ENCODE measurements around the gene TMEM63A. TPM values are rescaled to one million over a fixed set of nuclear protein-coding genes. Genes with fewer than 3 reads are reported as not detected.
"Not testable (repeated sequence)": the region's sequence is repeated elsewhere in the genome, so short reads cannot be mapped to it uniquely, and the experiment has no call there.

TMEM63A gene
- total RNA-seq, 1 experiment from 2014 or later = 7.8 TPM

DNA sequence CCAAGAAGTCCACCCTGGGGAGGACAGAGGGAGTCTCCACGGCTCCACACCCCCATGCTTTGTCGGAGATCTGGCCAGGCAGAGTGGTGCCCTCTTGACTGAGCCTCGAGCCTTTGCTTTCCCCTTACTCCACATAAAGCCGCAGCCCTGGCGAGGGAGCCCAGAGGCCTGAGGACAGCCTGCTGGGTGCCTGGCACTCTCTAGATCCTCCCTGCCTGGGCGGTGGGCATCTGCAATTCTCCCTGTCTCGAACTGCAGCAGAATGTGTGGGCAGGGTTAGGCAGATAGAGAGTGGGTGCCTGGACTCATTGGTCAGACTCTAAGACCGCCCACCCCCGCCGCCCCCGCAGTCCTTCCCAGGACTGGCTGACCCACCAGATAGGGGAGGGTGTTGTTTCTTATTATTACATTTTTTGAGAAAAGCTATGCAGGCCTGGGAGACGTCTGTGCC, 58.3 kb downstream of the TMEM63A start:
- DNase-seq (ENCODE audit: low read depth) = no peak

DNA sequence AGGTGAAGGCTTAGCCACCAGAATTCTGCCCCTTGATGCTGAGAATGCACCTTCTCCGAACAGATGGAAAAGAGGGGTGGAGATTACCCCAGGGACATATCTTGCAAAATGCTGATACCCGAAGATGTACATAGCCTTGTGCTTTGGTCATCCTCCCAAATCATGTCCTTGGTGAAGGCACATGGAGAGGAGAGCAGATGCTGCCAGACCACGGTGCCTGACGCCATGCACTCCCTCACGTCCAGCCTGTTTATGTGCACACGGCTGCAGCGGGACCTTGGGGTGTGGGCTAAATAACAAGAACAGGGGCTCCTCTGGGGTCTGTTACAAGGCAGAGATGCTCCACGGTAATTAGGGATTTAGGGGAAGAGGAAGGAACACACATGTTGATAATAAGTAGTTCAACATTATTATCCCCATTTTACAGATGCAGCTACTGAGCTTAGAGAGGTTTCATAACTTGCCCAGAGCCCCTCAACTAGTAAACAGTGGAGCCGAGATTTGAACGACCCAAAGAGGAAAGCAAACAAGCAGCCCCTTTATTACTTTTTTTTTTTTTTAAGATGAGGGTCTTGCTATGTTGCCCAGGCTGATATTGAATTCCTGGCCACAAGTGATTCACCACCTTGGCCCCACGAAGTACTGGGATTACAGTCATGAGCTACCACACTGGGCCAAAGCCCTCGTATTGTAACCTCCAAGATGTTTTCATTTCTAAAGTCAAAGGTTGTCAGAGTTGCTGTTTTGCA, 59.4 kb downstream of the TMEM63A start:
- DNase-seq (ENCODE audit: low read depth) = no peak

DNA sequence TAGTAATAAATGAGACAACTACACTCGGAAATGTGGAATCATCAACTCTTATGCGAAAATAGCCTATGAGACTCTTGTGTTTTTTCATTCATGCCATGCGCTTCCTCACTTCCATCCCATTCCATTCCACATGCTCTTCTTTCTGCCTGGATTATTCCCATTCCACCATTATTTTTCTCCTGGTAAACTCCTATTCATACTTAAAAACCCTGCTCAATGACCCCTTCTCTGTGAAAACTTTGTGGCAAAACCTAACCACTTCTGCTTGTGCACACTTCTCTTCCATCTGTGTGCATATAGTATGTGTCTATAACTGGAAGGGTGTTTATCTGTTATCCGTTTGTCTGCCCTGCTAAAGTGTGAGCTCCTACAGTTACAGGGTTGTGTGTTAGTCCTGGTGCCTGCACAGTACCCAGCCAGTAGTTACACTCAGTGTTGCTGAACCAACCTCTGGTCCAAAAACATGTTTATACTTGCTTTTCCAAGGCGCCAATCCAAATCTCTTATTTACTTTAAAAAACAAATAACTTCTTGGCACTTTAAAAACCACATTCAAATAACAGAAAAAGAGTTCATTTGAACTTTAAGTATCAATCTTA, 61.6 kb downstream of the TMEM63A start:
- DNase-seq (ENCODE audit: low read depth) = no peak

DNA sequence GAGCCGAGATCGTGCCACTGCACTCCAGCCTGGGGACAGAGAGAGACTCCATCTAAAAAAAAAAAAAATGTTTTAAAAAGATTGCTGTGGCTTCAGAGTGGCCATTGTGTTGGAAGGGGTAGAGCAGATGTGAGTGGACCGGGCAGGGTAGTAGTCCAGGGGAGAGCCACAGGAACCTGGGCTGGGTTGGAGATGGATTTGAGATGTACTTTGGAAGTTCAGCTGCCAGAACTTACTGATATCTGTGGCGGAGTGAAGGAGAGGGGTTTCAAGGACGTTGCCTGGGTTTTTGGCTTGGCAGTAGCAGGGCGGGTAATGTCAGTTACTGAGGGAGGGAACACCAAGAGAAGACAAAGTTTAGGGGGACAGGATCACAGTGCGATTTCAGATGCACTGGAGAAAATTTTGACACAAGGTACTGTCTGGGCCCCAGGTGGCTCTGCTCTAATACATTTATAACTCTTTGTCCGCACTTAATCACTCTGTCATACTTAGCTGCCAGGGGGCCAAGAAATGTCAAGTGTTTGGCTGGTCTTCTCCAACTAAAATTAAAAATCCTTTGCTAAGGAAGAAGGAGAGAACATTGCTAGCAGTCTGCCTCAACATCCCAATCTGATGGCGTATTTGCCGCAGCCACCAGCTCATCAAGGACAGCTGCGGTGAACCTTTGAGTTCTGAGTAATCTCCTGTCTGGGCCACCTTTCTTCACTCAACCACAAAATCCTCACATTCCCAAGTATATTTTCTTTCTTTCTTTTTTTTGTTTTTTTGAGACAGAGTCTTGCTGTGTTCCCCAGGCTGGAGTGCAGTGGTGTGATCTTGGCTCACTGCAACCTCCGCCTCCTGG, 62.6 kb downstream of the TMEM63A start:
- no peak for DNase-seq (ENCODE audit: low read depth)

DNA sequence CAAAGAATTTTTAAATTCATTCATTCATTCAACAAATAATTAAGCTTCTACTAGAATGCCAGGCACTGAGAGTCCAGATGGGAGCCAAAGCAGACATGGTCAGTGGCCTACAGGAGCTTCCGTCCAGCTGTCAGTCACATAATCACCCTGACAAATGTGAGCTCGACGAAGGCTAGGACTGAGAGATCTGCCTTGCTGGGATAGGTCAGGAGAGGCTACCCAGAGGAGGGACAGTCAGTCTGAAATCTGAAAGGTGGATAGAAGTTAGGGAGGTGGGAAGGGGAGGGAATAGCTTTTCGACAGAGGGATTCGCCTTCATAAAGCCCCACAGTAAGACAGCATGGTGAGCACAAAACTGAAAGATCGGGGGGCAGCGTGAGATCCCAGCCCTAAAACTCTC, 64.0 kb downstream of the TMEM63A start:
- no peak for DNase-seq (ENCODE audit: low read depth)

DNA sequence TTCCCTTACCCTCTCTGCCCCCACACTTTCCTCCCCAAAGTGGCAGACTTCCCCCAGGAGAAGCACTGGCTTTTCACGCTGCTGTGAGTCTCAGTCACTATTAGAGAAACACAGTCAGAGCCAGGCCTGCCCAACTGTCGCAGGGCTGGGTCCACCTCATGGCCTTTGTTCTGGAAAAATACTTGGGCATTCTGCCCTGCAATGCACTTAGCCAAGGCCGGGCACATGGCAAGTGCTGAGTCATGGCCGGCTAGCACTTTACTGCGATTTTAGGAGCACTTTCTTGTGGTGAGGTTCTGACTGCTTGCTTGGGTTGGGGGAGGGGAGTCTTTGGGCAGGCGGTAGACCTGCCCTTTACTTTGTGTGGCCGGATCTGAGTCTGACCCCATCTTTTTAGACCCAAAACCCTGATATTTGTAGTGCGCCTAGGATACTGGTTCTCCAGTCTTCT, 64.5 kb downstream of the TMEM63A start:
- DNase-seq (ENCODE audit: low read depth) = peak; percentile 79

DNA sequence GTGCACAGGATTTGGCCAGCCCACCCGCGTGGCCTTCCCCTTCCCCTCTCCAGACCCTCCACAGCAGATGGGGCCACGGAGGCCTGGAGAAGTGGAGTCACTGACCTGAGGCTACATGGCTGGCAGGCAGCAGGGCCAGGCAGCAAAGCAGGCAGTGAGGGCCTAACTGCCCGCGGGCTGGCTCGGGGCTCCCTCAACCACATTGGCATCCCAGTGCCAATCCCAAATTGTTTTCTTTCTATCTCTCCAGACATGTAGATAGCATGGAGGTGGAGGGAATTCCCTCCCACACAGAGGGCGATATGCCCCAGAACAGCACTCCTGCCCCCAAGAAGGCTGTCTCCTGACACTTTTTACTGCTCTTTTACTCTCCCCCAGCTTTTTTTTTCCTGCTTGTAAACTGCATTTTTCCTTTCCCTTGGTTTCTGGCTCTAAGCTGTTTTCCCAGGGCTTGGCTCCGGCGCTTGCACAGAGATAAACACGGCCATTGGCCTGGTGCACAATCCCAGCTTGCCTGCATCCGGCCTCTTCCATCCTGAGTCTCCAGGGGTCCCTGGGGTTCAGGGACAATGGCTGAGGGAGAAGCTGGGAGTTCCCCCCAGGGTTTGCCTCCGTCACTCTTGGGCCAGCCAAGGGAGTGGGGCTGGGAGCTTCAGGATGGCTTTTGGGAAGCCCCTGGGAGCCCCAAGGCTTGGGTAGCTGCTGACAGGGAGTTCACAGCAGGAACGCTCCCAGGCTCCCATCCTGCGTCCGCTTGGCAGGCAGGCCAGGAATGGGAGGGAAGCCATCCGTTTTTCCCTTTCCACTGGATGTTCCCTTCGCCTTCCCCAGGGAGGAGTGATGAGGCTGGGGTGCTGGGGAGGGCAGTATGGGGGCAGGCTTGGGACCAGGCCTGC, 65.3 kb downstream of the TMEM63A start:
- no peak for DNase-seq (ENCODE audit: low read depth)

DNA sequence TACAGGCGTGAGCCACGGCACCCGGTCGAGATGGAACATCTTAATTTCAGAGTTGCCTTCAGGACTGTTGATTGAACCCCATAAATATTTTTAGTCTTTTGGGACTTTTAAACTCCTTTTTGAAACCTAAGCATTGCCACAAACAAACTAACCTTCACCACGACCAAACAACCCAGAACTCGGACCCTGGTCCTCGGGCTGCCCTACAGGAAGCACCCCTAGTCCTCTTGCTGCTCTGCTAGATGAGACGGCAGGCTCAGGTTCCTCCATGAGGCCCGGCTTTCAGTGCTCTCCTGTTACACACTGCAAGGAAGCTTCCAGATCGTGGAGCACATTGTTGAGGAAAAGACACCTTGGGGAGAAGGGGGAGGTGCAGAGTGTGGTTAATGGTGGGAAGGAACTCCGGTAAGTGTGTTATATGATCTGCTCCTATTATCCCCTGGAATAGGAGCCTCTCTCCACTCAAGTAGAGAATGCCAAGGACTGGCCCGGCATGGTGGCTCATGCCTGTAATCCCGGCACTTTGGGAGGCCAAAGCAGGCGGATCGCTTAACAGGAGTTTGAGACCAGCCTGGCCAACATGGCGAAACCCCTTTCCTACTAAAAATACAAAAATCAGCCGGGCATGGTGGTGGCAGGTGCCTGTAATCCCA, 66.5 kb downstream of the TMEM63A start:
- DNase-seq (ENCODE audit: low read depth) = no peak

DNA sequence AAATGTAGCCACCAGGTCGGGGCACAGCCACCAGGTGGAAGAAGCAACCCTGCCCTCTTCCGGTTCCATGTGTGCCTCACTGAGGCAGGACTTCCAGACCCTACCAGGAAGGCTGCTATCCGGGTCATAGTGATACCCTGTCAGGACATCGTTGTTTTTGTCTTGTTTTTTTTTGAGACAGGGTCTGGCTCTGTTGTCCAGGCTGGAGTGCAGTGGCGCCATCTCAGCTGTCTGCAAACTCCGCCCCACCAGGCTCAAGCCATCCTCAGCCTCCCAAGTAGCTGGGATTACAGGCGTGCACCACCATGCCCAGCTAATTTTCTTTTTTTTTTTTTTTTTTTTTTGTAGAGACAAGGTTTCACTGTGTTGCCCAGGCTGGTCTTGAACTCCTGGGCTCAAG, 67.1 kb downstream of the TMEM63A start:
- DNase-seq (ENCODE audit: low read depth) = not testable (repeated sequence)

DNA sequence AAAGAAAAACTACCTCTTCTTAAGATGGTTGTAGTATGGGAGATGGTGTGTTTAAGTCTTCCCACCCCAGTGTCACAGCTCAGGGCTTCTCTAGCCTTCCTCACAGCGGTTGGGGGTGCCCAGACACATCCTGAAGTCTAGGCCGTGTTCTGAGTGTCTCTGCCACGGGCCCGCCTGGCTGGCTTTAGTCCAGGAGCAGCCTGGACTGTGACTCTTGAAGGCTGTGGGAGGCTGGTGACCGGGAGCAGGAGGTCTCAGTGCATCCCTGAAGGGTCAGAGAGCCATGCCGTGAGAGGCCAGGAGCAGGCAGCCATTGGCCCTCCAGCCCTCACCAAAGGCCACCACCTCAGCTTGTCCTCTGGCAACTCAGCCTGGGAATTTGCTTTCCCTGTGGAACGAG, 67.8 kb downstream of the TMEM63A start:
- DNase-seq (ENCODE audit: low read depth) = no peak

DNA sequence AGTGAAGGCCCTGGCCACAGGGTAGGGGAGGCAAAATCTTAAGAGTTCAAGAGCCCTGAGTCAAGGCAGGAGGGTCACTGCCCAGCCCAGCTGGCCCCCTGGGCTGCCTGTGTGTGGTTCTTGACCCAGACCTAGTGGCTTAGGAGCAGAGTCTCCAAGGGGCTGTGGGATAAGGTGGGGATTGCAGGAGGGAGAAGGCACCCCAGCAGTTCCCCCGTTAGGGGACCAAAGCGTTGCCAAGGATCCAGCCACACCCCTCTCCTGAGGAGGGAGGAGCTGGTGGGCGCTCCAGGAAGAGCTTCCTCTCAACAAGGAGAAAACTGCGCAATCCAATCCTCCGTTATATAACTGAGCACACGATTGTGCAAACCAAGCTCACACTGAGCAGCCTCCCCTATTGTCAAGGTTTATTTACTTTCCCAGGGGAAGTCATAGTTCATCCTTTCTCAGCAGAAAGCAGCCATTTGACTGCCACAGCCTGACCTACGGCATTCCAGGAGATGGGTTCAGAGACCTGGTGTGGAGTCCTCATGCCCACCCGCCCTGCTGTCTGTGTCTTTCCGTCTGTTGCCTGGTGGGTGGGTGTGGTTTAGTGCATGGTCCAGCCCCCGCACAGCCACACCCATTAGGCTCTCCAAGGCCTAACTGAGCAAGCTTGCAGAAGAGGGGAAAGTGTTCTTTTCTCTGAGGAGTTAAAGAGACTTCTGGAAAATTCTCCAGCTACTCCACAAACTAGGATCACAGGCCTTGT, 68.8 kb downstream of the TMEM63A start:
- no peak for DNase-seq (ENCODE audit: low read depth)

DNA sequence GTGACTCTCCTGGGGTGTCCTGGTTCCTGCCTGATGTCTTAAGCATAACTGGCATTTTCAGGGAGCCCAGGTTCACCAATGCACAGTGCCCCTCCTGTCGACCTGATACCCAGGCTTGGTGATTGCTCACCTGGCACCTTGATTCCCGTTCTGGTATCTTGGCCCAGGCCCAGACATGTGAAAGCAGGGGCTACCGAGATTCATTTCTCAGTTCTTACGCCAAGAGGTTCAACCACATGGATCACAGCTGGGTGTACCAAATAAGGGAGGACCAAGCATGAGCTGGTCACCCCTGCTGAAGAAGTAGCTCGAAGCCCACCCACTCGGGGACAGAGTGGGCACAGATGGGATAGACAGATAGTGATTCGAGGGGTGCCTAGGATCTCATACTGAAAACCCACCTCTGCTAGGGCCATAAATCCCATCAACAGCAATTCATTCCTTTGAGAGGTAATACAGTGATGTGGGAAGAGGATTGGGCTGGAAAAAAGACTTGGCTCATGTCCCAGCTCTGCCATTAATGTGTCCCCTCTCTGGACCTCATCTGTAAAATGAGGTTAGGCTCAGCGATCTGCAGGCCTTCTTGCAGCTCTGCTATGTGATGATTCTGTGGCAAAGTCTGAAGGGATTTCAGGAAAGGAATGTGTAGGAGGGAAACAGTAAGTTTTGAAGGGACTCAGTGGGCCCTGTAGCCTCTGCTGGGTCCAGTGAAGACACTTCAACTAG, 69.5 kb downstream of the TMEM63A start:
- no peak for DNase-seq (ENCODE audit: low read depth)

DNA sequence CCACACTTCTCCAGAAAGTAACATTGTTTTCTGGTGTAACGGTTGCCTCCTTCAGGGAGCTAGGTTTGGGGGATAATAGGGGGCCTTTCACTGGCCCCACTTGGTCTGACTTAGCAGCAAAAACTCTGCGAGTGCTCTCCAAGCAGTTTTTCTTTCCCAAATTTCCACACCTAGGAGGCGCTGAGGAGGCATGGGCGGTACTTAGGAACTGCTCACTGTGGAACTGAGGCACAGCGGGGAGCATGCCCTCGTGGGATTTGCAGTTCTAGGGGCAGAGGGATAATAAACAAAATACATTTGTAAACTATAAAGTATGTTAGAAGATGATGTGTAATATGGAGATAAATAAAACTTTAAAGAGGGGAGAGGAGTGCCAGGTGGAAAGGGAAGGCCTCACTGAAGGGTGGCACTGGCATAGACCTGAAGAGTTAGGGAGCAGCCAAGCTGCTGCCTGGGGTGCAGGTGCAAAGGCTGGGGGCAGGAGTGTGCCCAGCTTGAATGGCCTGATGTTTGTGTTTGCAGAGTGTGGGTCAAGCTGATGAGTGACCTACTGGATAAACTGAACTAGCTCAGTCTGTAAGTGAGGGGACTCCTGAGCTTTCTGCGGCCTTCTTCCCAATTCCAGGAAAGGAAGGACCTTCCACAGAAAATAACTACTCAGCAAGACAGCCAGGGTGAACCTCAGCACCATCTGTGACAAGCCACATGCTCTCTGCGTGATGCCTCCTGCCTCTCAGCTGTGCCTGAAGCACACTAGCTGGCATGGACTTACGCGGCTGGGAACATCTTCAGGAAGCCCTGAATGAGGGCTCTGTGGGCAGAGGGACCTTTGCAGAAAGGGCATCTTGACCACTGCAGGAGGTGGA, 70.3 kb downstream of the TMEM63A start:
- DNase-seq (ENCODE audit: low read depth) = no peak

DNA sequence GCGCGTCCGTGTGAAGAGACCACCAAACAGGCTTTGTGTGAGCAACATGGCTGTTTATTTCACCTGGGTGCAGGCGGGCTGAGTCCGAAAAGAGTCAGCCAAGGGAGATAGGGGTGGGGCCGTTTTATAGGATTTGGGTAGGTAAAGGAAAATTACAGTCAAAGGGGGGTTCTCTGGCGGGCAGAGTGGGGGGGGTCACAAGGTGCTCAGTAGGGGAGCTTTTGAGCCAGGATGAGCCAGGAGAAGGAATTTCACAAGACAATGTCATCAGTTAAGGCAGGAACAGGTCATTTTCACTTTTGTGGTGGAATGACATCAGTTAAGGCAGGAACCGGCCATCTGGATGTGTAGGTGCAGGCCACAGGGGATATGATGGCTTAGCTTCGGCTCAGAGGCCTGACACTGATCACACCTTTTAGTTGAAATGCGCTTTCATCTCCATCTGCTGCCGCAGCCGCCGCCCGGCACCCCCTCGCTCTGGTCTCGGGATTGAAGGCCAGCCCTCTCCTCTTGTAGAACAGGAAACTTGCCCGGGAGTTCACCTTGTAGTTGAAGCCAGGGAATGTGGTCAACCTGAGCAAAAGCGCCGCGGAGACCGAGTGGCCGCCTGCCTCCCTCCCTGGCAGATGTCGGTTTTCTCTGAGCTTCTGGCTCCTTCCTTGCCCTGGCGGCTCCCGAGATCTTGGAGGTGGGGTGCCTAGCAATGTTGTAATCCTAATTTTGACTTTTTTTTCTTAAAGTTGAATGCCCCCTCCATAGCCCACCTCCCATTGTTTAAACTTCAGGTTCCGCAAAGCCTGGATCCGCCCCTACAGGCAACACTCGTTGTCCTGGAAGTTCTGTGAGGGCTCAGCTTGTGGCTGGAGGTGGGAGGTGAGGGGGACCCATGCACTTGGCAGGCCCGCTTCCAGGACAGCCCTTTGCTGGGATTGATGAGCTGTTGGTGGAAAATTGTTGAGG, 71.3 kb downstream of the TMEM63A start:
- peak; percentile 11 for DNase-seq (ENCODE audit: low read depth)

DNA sequence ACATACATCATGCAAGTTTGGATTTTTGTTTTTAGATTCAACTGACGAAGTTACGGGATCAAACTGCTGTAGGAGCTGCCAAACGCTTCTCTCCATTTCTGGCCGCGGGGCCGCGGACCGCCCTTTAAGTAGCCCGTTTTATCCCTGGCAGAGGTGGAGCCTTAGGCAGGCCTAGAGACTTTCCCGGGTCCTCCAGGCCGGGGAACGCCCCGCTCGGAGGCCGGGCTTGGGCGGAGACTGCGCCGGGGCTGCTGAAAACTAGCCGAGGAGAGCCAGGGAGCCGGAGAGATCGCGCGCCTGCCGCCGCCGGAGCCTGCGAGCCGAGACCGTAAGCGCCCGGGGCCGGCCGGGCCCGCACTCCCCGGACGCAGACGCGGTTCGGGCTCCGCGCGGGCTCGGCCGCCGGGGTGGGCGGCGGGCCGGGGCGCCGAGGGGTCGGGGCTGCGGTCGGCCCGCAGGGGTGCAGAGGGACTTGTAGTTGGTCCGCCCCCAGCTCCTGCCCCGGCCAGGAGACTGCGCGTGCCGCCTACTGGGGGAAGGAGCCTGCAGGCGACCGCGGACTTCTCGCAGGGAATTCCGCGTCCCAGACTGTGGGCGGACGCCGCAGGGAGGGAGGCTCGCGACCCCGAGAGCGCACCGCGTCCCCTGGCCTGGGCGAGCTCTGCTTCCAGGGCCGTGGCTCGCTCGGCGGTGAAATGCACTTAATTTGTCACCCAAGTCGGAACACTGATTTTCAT, 72.2 kb downstream of the TMEM63A start, which contains the start of gene EPHX1:
Gene EPHX1 (plus strand): TSS at position 283 of the 737 bp plus-strand sequence. CDS start 18,606 bp downstream, outside the sequence.
- peak; percentile 87 for DNase-seq (ENCODE audit: low read depth)

DNA sequence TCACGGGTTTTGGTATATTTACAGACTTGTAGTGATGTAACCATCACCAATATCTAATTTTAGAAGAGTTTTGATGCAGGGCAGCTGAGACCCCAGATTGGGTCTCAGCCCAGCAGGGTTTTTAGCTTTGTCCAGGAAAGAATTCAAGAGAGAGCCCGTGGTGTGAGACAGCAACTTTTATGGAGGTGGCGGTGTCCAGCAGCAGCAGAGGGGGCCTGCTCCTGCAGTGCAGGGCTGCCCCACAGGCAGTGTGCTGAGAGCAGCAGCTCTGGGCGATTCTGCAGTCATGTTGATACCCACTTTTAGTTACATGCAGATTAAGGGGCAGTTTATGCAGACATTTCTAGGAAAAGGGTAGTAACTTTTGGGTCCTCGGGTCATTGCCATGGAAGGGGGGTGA, 74.0 kb downstream of the TMEM63A start:
- no peak for DNase-seq (ENCODE audit: low read depth)
